HCT116 (cell line): Measurements from ENCODE around the gene MT1X. TPM values are rescaled to one million over a fixed set of nuclear protein-coding genes. Genes with fewer than 3 reads are reported as not detected.

Source experiments
- ATAC-seq: fragments of 200-7000 bp; cut with Tn5 transposase; 2 replicates; pipeline ENCODE4 v1.9.1; 2020; ENCODE audit warnings: mild to moderate bottlenecking, moderate library complexity
- Bru-seq: library from RNA; stranded (reverse); fragments of 400-500 nt; gene quantifications from one replicate; lab custom pipeline; 2021; lab: Mats Ljungman, UMichigan
- BruChase-seq, 2 experiments: library from RNA; stranded (reverse); fragments of 400-500 nt; gene quantifications; one replicate each; lab custom pipeline; 2021; lab: Mats Ljungman, UMichigan
- BruUV-seq: library from RNA; stranded (reverse); fragments of 400-500 nt; replicated peaks from 2 replicates; lab custom pipeline; 2021; lab: Mats Ljungman, UMichigan
- CTCF ChIA-PET: fragments of 300-600 bp; sonication (Branson Sonifier 250); formaldehyde crosslinking; loops from one replicate; lab custom pipeline; 2021; ENCODE audit warnings: antibody characterized with exemption; lab: Charles Lee
- POLR2A ChIA-PET: fragments of 300-600, 350-600 bp; sonication (Branson Sonifier 250); formaldehyde crosslinking; loops from one replicate; lab custom pipeline; 2021; ENCODE audit warnings: antibody characterized with exemption; lab: Charles Lee
- RAD21 ChIA-PET, 2 experiments: fragments of 300-600 bp; sonication (Branson Sonifier 250); formaldehyde crosslinking; loops; one replicate each; lab custom pipeline; 2023; ENCODE audit warnings: low total read pairs in 2 of 2; ENCODE audit not compliant: uncharacterized antibody in 2 of 2, unreplicated experiment in 2 of 2, low non-redundant PET in 1 of 2; lab: Charles Lee
- DNase-seq: peaks from one replicate; pipeline ENCODE4 v3.0.0-alpha.2; 2010; ENCODE audit warnings: low read depth, low spot score
- H2AFZ ChIP-seq: fragments of 200-600 bp; shearing (Covaris generic), sonication (generic); 2 replicates; pipeline ENCODE4 v1.6.1; 2017; ENCODE audit warnings: low read depth, mixed run types, mixed read lengths, antibody characterized with exemption, low read length; ENCODE audit not compliant: poor library complexity, severe bottlenecking
- H3K27ac ChIP-seq: 2 replicates; pipeline ENCODE4 v1.5.1; 2012; ENCODE audit warnings: low read depth, low read length
- H3K27me3 ChIP-seq: fragments of 200-600 bp; sonication (generic); 2 replicates; pipeline ENCODE4 v1.6.1; 2016; ENCODE audit warnings: mixed run types, low read length, mixed read lengths; ENCODE audit not compliant: insufficient read depth
- H3K36me3 ChIP-seq, 2 experiments: fragments of 200-500 bp in 1 of 2; fragments of 200-600 bp in 1 of 2; sonication (Bioruptor generic) in 1 of 2; sonication (generic) in 1 of 2; 2 replicates each; pipeline versions ENCODE4 v1.5.1 to v1.6.1; 2014 to 2016; ENCODE audit warnings: low read length in 2 of 2, inconsistent platforms in 1 of 2, mixed read lengths in 1 of 2, mixed run types in 1 of 2; ENCODE audit not compliant: insufficient read depth in 2 of 2, control insufficient read depth in 1 of 2
- H3K4me1 ChIP-seq, 2 experiments: fragments of 200-600 bp in 1 of 2; sonication (generic) in 1 of 2; 2 replicates each; pipeline versions ENCODE4 v1.5.1 to v1.6.1; 2012 to 2017; ENCODE audit warnings: low read length in 2 of 2, inconsistent platforms in 1 of 2, mild to moderate bottlenecking in 1 of 2, mixed read lengths in 1 of 2, mixed run types in 1 of 2, moderate library complexity in 1 of 2; ENCODE audit not compliant: insufficient read depth in 2 of 2, control insufficient read depth in 1 of 2
- H3K4me2 ChIP-seq: fragments of 200-600 bp; sonication (generic); 2 replicates; pipeline ENCODE4 v1.6.1; 2017; ENCODE audit warnings: mixed run types, low read length, mixed read lengths
- H3K4me3 ChIP-seq, 2 experiments: fragments of 200-600 bp in 1 of 2; sonication (generic) in 1 of 2; replicated peaks in 1 of 2; 2 replicates each; pipeline ENCODE4 v1.5.1; 2011 to 2016; ENCODE audit warnings: low read length in 2 of 2, control low read depth in 1 of 2, low read depth in 1 of 2, mild to moderate bottlenecking in 1 of 2, mixed read lengths in 1 of 2, mixed run types in 1 of 2
- H3K79me2 ChIP-seq: fragments of 200-600 bp; sonication (generic); 2 replicates; pipeline ENCODE4 v1.6.1; 2017; ENCODE audit warnings: mild to moderate bottlenecking, mixed run types, low read length, moderate library complexity, mixed read lengths; ENCODE audit not compliant: insufficient read depth
- H3K9ac ChIP-seq: fragments of 200-600 bp; sonication (generic); 2 replicates; pipeline ENCODE4 v1.6.1; 2016; ENCODE audit warnings: low read length, mixed read lengths
- H3K9me2 ChIP-seq: fragments of 200-600 bp; sonication (generic), shearing (Covaris generic); 2 replicates; pipeline ENCODE4 v1.6.1; 2017; ENCODE audit warnings: mixed run types, mild to moderate bottlenecking, moderate library complexity; ENCODE audit not compliant: insufficient read depth
- H3K9me3 ChIP-seq, 2 experiments: fragments of 200-500 bp in 1 of 2; fragments of 200-600 bp in 1 of 2; sonication (Bioruptor generic) in 1 of 2; sonication (generic) in 1 of 2; 2 replicates each; pipeline ENCODE4 v1.6.1; 2014 to 2017; ENCODE audit warnings: low read length in 2 of 2, mixed read lengths in 2 of 2, inconsistent platforms in 1 of 2, low read depth in 1 of 2, mild to moderate bottlenecking in 1 of 2, mixed run types in 1 of 2, moderate library complexity in 1 of 2; ENCODE audit not compliant: control insufficient read depth in 1 of 2, insufficient read depth in 1 of 2
- H4K20me1 ChIP-seq: fragments of 200-600 bp; sonication (generic), shearing (Covaris generic); 2 replicates; pipeline ENCODE4 v1.6.1; 2017; ENCODE audit warnings: mixed run types, mild to moderate bottlenecking, moderate library complexity; ENCODE audit not compliant: insufficient read depth
- ATF3 ChIP-seq: IDR thresholded peaks from 2 replicates; pipeline ENCODE4 v1.6.1; 2012
- CBX3 ChIP-seq: IDR thresholded peaks from 2 replicates; pipeline ENCODE4 v1.6.1; 2012; ENCODE audit warnings: low read depth
- CEBPB ChIP-seq: IDR thresholded peaks from 2 replicates; pipeline ENCODE4 v1.6.1; 2012; ENCODE audit warnings: low read depth
- EGR1 ChIP-seq: IDR thresholded peaks from 2 replicates; pipeline ENCODE4 v1.6.1; 2012; ENCODE audit warnings: low read depth
- ELF1 ChIP-seq: IDR thresholded peaks from 2 replicates; pipeline ENCODE4 v1.6.1; 2012; ENCODE audit warnings: low read depth, borderline replicate concordance
- EZH2phosphoT487 ChIP-seq: fragments of 200-600 bp; IDR thresholded peaks from 2 replicates; pipeline ENCODE4 v1.6.1; 2018; ENCODE audit warnings: antibody characterized with exemption, borderline replicate concordance
- JUND ChIP-seq: IDR thresholded peaks from 2 replicates; pipeline ENCODE4 v1.6.1; 2012
- MAX ChIP-seq: IDR thresholded peaks from 2 replicates; pipeline ENCODE4 v1.6.1; 2012
- POLR2A ChIP-seq: IDR thresholded peaks from 2 replicates; pipeline ENCODE4 v1.7.0; 2011; ENCODE audit warnings: borderline replicate concordance; ENCODE audit not compliant: insufficient read depth, insufficient read length; ENCODE audit errors: extremely low read depth
- POLR2AphosphoS5 ChIP-seq: IDR thresholded peaks from 2 replicates; pipeline ENCODE4 v1.6.1; 2011; ENCODE audit warnings: mild to moderate bottlenecking, low read depth, low read length, moderate library complexity
- RAD21 ChIP-seq: IDR thresholded peaks from 2 replicates; pipeline ENCODE4 v1.6.1; 2012; ENCODE audit warnings: low read depth, mild to moderate bottlenecking
- REST ChIP-seq: IDR thresholded peaks from 2 replicates; pipeline ENCODE4 v1.6.1; 2012; ENCODE audit warnings: low read depth
- SIN3A ChIP-seq: IDR thresholded peaks from 2 replicates; pipeline ENCODE4 v1.6.1; 2012; ENCODE audit warnings: low read depth
- SP1 ChIP-seq: IDR thresholded peaks from 2 replicates; pipeline ENCODE4 v1.6.1; 2012; ENCODE audit warnings: low read depth
- SRF ChIP-seq: IDR thresholded peaks from 2 replicates; pipeline ENCODE4 v1.6.1; 2012; ENCODE audit warnings: low read depth
- TCF7L2 ChIP-seq: IDR thresholded peaks from 2 replicates; pipeline ENCODE4 v1.7.0; 2011; ENCODE audit warnings: borderline replicate concordance, inconsistent platforms; ENCODE audit not compliant: insufficient read depth, insufficient read length; ENCODE audit errors: extremely low read depth
- YY1 ChIP-seq: IDR thresholded peaks from 2 replicates; pipeline ENCODE4 v1.6.1; 2011; ENCODE audit warnings: low read length, low read depth, moderate library complexity, mild to moderate bottlenecking; ENCODE audit not compliant: insufficient replicate concordance; ENCODE audit errors: extremely low read depth
- ZBTB33 ChIP-seq: IDR thresholded peaks from 2 replicates; pipeline ENCODE4 v1.6.1; 2011; ENCODE audit warnings: mild to moderate bottlenecking, low read length, moderate library complexity; ENCODE audit not compliant: insufficient replicate concordance; ENCODE audit errors: extremely low read depth
- ZFX ChIP-seq: fragments of 450-650 bp; IDR thresholded peaks from 2 replicates; pipeline ENCODE4 v1.6.1; 2017
- ZNF274 ChIP-seq: fragments of 200-500 bp; sonication (Bioruptor generic); IDR thresholded peaks from 2 replicates; pipeline ENCODE4 v1.6.1; 2014; ENCODE audit warnings: mild to moderate bottlenecking, low read depth, low read length, inconsistent platforms
- intact Hi-C: fragments of 100-400 bp; cut with micrococcal nuclease; formaldehyde crosslinking; loops from 2 replicates; pipeline ENCODE4 v1.10.0; 2022
- long read RNA-seq: library from polyadenylated mRNA; unstranded; transcript quantifications from one replicate; pipeline ENCODE4 v2.0.0, GENCODE V29; 2021; ENCODE audit not compliant: unreplicated experiment
- polyA plus RNA-seq: library from polyadenylated mRNA; unstranded; fragments of >200 nt; gene quantifications from 2 replicates; pipeline ENCODE4 v1.2.1, GENCODE V29; 2012; ENCODE audit warnings: missing spikeins
- total RNA-seq: library from RNA; stranded (reverse); gene quantifications from one replicate; pipeline ENCODE4 v1.2.1, GENCODE V29; 2021; ENCODE audit not compliant: unreplicated experiment

Gene MT1X
- 50.2 TPM for total RNA-seq
- polyA plus RNA-seq, result 292 and 321 TPM in 2 replicates
- Bru-seq, nascent RNA, result percentile 94 among the genes with signal in this experiment
- percentile 97 among the genes with signal in this experiment for BruChase-seq, experiment 1, labeled RNA remaining after a 6-hour chase
- BruChase-seq, experiment 2, labeled RNA remaining after a 2-hour chase, result percentile 85 among the genes with signal in this experiment
- long read RNA-seq, transcript MT1X-201 (3 exons, 450 nt), result major isoform, 8 of 8 reads
- long read RNA-seq, partial matches to known transcripts, result 0 of 8 reads
- long read RNA-seq, other reads (novel, unspliced or antisense), result 0 of 8 reads

GRCh38 chr16:56681939-56682702, at the start of gene MT1X:
MT1X (plus strand) TSS chr16:56682470; CDS start chr16:56682541, 71 bp downstream.
- Histone ChIP-seq H3K4me3 (peak within 1 kb of the TSS; percentile 67 to 81), H2AFZ (peak within 1 kb of the TSS; percentile 37), H3K27ac (peak within 1 kb of the TSS; percentile 61), H3K79me2 (no peaks in the 10 kb centered on the region), H3K9ac (peak within 1 kb of the TSS; percentile 76), H3K9me2 (no peaks in the 10 kb centered on the region), H3K4me2 (peak within 1 kb of the TSS; percentile 96), H4K20me1 (no peaks in the 10 kb centered on the region), H3K27me3 (no peaks in the 10 kb centered on the region), H3K36me3 (no peaks in the 10 kb centered on the region), H3K4me1 (peaks cover 13 to 32% of the 10 kb centered on the region in 2 experiments; a peak in 3 of 4 replicates), H3K9me3 (no peaks in the 10 kb centered on the region)
- POLR2A ChIA-PET, result interaction anchor here (0.9 to 2.4 kb wide), 5 partner anchors 8 to 57 kb away, joined by 3 to 9 read pairs (median 5); partner anchors contain the start of gene MT1E
- BruUV-seq, result TSS peak; percentile 94
- DNase-seq, result peak; percentile 81
- RAD21 ChIA-PET, result interaction anchor here in 1 of 2 experiments (1.1 kb wide), 1 partner anchor 28 kb away, joined by 3 read pairs; no protein-coding TSS in a partner anchor
- intact Hi-C loops, result loop anchor here (2.0 to 5.0 kb wide), 4 partner anchors 25 to 1180 kb away; partner anchors contain the start of genes MT1E, MT1F and MT2A
- CTCF ChIA-PET, result no interaction called here
- ATAC-seq, result peak; percentile 97
- peak; percentile 96 for TF ChIP-seq TCF7L2
- peak; percentile 95 for TF ChIP-seq POLR2A
- TF ChIP-seq ATF3, result no peak
- peak; percentile 92 for TF ChIP-seq POLR2AphosphoS5
- no peak for TF ChIP-seq YY1
- no peak for TF ChIP-seq REST
- peak; percentile 83 for TF ChIP-seq MAX
- TF ChIP-seq ZFX, result no peak
- no peak for TF ChIP-seq EZH2phosphoT487
- TF ChIP-seq EGR1, result no peak
- peak; percentile 51 for TF ChIP-seq SP1
- TF ChIP-seq CBX3, result 0 out of 2 replicates have a peak, but pooled peaks have one; percentile 60
- TF ChIP-seq ZNF274, result no peak
- TF ChIP-seq SIN3A, result peak; percentile 50; the same call in 1 of the 2 replicates
- TF ChIP-seq CEBPB, result no peak
- no peak for TF ChIP-seq RAD21
- TF ChIP-seq JUND, result no peak
- no peak for TF ChIP-seq ZBTB33
- TF ChIP-seq ELF1, result no peak
- TF ChIP-seq SRF, result no peak
